HG02588 (cell line): ENCODE measurements around the gene CLASP1.

Experiments used
- ATAC-seq: cut with Tn5 transposase; IDR thresholded peaks from one replicate; pipeline ENCODE4 v1.9.1; 2021; ENCODE audit warnings: mild to moderate bottlenecking, moderate library complexity; ENCODE audit not compliant: unreplicated experiment

Gene CLASP1

DNA sequence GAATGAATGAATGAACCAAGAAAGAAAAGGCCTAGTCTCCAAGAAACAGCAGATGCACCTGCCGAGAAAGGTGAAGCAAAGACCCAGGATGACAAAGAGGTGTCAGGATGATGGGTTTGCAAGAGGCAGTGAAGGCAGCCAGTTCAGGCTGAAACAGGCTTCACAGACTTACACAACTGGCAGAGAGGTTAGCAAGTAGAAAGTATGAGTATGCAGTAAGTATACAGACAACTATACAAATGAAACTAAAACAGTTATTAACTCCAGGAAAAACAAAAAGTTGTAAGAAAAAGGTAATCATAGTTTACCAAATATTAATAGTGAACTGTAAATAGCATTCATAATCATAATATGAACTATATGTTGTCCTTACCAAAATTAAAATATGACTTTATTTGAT lies 138.4 kb downstream of the CLASP1 start:
- ATAC-seq, result no peak

DNA sequence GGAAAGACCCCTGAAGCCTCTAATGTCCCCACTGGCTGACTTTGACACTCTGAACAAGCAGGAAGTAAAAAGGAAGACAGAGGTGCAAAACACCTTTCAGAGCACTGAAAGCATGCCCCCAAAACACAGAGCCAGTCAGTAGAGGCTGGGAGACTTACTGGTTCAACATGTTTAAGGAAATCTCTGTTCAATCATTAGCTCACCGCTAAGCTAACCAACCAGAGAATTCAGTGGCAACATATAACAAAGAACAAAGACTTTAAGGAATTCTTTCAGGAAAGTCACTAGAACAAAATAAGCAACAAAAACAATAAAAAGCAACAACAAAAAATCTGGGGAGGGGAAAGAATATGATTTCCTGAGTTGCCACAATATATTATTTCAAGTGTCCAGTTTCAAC lies 142.6 kb downstream of the CLASP1 start:
- ATAC-seq, result no peak

DNA sequence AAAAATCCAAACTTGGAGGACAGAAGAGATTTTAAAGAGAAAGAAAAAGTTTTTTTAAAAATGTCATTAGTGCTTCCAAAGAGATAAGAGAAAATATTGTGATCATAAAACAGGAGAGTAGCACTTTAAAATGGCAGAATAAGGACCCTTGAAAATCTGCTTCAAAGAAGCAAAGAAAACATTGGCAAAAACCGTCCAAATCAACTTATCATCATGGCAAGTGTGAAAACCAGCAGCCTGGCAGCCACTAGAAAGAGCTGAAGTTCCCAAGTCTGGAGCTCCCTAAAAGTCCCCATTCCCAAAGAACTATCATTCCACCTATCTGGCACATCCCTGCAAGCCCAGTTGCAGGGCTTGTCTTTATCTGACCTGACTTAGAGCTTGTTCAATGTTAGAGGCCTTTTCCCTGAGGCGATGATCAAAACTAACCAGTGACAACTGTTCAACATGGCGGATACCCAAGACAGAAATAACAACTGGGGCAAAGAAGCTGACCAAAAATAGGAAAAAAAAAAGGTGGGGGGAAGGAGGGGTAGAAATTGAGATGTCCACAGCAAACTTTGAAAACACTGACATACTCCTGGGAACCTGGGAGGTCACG lies 143.2 kb downstream of the CLASP1 start:
- no peak for ATAC-seq

DNA sequence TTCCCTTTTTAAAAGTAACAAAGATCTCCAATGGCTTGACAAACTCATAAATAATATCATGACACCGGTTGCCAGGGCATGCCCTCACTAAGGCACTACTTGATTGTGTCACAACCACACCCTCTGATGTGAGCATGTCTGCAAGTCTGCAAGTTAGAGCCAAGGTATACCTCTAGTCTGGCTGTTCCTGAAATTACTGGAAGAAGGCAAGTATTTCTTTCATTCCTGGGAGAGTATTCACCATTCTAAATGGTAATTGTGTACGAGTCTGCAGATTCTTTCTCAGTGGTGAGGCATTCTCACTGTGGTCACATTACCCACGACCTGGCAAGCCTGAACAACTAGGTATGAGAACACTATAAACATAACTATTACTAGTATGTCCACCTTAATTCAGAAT lies 144.3 kb downstream of the CLASP1 start:
- no peak for ATAC-seq

DNA sequence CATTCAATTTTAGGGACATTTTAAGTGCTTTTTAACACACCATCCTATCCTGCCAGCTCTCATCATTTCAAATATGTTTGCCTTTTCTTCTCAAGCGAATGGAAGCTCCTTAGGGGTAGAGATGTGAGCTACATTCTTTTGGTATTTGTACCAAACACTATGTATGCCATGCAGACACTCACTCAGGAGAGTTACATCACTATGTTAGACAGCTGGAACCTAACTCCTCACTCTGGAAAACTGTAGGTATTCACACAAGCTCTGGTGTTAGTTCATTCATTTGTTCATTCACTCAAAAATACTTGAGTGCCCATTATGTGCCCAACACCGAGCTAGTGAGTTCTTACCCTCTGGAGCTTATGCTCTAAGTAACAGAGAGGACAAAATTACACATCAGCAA lies 144.9 kb downstream of the CLASP1 start:
- ATAC-seq, result no peak

DNA sequence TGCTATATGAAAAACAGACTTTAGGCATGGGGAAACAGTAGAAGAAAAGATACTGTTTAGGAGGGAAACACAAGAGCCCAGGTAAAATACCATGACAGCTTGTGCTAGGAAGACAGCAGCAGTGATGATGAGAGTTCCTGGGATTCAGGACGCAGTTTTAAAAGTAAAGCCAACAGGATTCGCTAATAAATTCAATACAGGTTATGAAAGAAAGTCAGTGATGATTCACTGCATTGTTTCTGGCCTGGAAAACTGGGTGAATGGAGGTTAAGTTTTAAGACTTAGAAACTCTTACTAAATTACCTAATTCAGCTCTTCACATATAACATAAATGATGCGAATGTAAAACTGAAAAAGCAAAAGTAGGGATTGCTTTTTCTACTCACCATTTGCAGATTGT lies 146.5 kb downstream of the CLASP1 start:
- no peak for ATAC-seq

DNA sequence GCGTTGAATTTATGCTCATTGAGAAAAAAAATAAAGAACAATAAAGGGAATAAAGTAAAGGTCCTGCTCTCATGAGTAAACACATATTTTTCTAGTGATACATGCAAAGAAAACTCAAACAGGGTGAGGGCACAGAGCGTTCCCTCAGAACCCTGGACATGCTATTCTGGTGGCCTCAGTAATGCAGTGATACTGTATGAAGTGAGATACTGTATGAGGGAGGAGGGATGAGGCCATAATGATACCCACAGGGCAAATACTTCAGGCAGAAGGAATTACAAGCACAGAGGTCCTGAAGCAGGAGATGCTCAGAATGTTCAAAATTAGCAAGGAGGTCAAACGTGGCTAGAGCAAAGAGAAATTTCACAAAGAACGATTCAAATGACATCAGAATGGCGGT lies 147.0 kb downstream of the CLASP1 start:
- no peak for ATAC-seq

DNA sequence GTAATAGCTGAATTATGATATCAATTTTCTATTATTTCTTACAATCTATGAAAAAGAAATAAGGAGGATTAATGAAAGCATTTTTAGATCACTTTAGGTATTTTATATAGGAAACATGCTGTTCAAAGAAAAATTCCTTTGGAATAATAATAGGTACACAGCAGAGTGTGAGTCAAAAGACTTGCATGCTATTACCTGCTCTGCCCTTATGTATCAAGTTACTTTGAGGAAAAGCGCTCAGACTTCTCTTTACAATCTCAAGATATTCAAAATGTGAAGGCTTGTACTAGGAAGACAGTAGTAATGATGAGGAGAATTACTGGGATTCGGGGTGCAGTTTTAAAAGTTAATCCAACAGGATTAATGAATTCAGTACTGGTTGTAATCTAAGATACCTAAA lies 147.7 kb downstream of the CLASP1 start:
- no peak for ATAC-seq

DNA sequence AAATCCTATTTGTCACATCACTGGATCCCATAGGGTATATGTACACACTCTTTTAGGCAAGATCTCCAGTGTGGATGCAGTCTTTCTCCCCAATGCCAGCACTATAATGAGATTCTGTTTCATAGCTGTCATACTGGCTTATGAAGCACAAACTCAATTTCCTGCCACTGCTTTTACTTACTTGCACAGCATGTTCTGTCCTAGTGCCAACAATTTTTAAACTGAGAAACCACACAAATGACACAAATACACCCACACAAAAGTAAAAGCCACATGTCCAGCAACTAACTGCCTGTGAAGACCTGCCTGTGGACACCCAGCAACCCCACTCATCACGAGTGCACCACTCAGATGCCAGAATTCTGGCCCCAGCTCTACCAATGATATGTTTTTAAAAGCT lies 148.2 kb downstream of the CLASP1 start:
- ATAC-seq, result peak; percentile 59

DNA sequence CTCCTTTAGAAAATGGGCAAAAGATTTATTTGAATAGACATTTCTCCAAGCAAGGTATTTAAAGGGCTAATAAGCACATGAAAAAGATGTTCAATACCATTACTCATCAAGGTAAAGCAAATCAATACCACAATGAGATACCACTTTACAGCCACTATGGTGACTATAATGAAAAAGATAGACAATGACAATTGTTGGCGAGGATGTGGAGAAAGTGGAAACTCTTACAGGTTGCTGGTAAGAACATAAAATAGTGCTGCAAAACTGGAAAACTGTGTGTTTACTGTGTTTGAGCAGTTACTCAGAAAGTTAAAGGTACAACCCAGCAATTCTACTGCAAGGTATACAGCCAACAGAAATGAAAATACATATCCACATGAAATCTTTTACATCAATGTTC lies 150.5 kb downstream of the CLASP1 start:
- ATAC-seq, result no peak

DNA sequence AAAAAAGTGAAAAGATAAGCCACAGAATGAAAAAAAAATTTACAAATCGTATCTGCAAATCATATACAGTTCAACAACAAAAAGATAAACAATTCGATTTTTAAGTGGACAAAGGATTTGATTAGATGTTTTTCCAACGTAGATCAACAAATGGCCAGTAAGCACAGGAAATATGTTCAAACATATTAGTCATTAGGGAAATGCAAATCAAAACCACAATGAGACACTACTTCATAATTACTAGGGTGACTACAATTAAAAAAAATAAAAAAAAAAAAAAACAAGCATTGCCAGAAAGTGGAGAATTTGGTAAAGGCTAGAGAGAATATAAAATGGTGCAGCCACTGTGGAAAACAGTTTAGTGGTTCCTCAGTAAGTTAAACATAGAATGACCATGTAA lies 156.9 kb downstream of the CLASP1 start:
- ATAC-seq, result no peak

DNA sequence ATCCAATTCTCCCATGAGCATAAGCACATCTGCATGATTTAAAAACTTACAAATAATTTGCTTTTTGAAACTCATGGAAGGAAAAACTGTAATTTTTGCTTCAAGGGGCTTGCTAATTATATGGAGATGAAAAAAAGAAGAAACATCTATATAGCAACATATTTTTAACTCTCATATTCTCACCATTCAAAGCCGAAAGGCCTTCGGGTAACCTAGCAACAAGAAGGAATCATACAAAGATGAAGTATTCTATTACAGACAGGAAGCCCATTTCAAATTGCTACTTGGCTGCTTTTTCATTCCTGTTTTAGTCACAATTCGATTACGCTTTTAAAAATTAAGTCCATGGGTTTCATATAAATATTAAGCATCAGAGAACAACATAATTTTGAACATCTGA lies 157.7 kb downstream of the CLASP1 start:
- ATAC-seq, result no peak

DNA sequence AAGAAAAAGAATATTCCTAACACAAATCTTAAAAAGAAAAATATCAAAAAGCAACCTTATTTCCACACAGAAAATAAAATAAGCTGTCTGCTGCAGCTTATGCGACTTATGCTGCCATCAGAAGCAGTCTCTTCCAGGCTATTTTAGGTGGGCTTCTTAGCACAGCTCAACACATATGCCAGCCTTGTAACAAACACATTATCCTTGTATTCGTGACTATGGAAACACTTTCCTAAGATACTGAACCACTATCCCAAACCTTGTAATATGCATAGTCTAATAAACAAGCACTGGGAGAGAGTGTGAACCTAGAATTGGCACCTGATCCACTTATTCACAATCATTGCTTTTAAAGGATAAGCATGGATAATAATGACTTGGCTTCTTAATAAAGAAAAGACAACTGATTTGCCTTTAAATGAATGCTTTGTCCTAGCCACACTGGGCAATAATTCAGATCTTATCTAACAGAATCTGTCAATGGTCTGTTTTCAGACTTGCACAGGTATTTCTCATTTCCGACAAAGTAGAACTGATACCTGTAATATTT lies 158.6 kb downstream of the CLASP1 start:
- no peak for ATAC-seq

DNA sequence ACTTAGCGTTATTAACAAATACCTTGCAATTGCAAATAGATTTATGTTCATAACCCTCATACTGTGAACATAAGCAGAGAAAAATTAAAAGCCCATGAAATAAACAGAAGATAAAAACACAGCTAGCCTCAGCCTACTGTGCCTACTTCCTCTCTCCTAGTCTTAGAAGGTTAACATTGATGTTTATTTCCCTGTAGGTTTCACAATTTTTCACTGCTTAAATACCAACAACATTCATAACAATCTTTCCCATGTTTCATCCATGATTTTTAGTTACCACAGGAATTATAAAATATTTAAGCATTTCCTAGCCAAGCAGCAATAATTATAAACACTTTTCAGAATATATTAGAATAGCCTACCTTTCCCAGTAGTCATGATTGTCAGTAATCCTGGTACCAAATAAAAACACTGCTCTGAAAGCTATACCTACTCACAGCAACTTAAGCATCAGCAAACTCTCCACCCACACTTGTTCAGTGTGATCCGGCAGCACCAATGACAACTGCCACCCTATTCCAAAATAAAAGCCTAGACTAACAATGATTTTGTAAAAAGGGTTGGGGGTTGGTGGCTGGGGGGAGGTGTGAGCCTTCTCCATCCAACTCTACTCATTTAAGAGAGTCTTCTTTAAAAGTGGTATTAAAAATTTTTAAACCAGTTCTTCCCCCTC lies 159.2 kb downstream of the CLASP1 start:
- ATAC-seq, result no peak

DNA sequence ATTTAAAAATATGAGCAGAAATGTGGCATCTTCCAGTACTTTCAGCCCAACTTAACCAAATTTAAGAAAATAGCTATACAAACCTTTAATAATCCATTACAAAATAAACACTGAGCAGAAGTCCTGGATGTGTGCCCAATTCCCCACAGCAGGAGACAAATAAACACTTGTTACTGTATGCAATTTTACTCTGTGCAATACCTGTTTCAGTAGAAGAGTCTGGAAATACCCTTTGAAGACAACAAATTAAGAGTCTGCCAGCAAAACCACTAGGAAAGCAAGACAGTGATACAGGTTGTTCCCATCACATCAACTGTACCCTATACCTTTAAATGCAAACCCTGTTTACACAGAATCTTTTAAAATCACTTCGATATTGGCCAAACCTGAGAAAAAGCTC lies 160.0 kb downstream of the CLASP1 start:
- no peak for ATAC-seq

DNA sequence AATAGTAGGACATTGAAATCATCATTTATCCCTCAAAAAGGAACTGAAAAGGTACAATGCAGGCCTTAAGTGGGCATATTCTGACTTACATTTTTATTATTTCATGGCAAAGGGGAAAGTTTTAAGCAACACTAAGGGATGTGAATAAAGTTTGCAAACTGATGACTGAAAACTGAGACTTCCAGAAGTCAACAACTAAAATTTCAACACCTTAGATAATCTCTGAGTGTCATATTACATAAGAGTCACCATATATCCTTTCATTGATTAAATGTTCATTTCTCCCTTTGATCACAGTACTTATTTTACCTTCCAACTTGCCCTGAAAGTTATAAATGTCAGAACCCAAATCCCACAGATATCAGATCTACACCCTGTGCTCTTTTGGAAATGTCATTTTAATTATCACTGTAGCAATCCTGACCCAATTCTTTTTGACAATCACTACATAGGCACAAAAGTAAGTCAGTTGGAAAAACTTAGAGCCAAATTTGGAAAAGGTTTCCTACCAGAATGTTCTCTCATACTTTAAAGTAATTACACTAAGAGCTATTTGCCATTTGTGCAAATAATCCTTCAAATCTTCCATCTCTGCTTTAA lies 163.0 kb downstream of the CLASP1 start:
- ATAC-seq, result no peak

DNA sequence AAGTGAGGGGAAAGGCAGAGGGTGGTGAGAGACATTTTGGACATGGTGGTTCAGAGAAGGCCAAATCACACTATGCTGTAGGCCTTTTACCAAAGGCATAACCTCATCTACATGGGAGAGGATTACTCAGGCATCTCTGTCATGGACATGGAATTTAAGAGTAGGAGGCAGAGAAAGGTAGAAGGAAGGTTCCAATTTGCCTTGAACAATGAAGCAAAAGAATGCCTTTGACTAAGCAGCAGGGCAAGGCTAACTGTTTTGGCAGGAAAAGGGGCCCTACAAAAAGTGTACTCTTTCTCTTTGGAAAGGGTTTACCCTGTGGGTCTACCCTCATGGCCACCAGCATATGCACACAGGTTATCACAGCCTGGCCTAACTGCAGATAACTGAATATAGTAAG lies 164.2 kb downstream of the CLASP1 start:
- ATAC-seq, result no peak

DNA sequence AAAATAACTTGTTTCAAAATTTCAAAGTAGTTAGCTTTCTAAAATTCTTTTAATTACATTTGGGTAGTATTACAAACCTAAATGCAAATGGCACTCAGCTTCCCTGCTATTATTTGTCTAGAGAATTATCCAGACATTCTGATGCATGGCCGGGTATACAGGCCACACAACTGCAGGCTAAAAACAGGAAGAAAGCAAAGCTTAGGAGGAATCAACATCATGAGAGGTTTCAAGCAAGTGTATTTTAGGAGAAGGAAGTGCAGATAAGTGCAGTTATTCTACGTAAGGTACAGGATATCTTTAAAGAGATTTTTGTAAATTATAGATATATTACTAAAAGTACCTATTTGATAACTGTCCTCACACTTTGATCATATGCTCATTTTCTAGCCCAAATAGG lies 165.4 kb downstream of the CLASP1 start:
- no peak for ATAC-seq

DNA sequence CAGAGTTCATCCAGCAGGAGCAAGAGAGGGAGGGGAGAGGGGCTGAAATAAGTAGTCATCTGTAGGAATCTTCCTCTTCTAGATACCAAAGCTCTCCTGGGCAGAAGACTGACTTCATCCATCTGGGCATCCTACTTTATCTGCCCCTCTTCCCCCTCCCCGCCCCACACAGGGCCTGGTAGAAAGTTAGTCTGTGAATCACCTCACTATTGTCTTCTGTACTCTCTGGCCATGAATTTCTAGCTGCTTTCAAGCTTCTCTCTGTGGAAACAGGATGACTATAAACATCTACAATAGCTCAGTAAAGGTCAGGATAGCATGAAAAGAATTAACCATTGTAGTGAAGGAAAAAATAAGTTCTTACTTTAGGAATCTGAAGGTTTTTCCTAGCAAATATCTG lies 166.2 kb downstream of the CLASP1 start:
- no peak for ATAC-seq

DNA sequence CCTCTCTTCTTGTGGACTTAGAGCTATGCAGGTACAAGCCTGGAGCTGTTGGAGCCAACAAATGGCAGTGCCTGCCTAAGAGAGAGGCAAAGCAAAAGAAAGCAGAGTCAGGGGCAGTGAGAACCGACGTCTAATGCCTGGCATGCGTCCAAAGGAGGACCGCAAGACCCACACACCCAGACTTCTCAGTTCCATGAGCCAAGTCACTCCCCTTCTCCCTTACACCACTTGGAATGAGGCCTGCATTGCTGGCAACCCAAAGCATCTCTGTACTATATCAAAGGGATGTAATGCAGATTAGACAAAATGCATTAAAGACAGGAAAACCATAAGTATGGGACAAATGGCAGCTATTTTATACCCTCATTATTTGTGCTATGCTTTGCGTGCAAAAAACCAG lies 168.4 kb downstream of the CLASP1 start:
- no peak for ATAC-seq

DNA sequence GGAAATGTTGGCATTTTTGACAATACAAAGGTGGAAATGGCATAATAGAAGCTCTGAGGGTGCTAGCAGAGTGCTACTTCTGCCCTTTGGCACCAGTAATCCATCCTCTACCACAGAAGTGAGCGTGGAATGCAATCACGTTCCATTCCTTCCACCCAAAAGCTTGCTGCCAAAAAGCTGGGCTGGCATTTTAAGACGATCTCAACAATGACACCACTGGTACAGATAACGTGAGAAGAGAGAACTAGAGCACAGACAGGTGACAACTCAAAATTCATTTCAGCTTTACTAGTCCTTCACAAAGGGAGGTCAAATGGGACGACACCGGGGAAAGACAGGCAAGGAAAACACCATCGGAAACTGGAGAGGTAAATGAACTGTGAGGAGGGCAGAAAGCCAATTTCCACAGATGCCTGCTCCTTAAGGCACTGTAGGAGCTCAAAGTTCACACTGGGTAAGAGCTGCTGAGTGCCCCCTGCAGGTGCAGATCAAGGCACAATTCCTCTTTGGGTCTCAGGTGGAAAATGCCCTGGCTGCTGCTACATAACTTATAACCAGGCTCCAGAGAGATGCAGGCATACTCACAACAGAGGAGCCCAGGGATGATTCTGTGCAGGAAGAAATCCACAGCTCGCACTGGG lies 169.3 kb downstream of the CLASP1 start:
- ATAC-seq, result no peak
